ENCODE measurements around the gene PTPRR. TPM values are rescaled to one million over a fixed set of nuclear protein-coding genes. Genes with fewer than 3 reads are reported as not detected.

PTPRR gene
- total and polyA plus RNA-seq, 2 of the 13 experiments (the other 11 are each of a cell fraction or from before 2014, with no cell fraction given), result not detected

DNA sequence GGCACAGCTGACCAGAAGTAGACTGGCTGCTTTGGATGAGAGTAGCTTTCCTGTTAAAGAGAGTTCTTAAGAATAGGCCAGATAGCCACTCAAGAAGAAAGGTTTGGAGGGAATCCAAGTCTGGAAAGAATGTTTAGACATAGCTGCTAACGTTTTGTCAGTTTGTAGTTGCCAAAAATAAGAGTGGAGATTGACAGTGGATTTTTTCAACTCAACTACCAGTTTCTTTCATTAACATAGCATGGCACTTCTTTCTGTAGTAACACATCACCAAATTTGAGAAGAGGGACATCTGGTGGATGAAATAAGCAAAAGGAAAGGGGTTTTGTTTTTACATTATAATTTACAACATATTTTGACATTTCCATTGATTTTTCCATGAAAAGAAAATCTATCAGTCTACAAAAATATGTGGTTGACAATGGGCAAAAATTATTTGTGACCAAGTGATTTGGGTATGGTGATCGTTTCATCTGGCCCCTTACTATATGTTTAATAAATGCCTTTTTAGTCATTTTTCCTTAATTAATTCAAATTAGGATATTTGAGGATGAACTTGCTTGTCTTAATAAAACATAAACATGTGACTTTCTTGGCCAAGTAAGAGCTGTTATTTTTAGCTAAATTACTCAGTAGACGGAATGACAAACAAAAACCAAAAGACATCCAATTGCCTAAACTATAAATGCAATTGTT lies 71.1 kb downstream of the PTPRR start (continued):
- TF ChIP-seq ZNF136 (CRISPR knock-in tag; IDR thresholded peaks at IDR 0.05; ENCODE audit: low read depth) (no peak), GATA4 (IDR thresholded peaks at IDR 0.05; ENCODE audit: borderline replicate concordance, low read depth) (no peak), ZNF746 (CRISPR knock-in tag; IDR thresholded peaks at IDR 0.05) (no peak)
- TF ChIP-seq, protein P1, sequence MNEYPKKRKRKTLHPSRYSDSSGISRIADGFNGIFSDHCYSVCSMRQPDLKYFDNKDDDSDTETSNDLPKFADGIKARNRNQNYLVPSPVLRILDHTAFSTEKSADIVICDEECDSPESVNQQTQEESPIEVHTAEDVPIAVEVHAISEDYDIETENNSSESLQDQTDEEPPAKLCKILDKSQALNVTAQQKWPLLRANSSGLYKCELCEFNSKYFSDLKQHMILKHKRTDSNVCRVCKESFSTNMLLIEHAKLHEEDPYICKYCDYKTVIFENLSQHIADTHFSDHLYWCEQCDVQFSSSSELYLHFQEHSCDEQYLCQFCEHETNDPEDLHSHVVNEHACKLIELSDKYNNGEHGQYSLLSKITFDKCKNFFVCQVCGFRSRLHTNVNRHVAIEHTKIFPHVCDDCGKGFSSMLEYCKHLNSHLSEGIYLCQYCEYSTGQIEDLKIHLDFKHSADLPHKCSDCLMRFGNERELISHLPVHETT (CRISPR knock-in tag; conservative IDR thresholded peaks at IDR 0.05), result no peak
- TF ChIP-seq, protein P2, sequence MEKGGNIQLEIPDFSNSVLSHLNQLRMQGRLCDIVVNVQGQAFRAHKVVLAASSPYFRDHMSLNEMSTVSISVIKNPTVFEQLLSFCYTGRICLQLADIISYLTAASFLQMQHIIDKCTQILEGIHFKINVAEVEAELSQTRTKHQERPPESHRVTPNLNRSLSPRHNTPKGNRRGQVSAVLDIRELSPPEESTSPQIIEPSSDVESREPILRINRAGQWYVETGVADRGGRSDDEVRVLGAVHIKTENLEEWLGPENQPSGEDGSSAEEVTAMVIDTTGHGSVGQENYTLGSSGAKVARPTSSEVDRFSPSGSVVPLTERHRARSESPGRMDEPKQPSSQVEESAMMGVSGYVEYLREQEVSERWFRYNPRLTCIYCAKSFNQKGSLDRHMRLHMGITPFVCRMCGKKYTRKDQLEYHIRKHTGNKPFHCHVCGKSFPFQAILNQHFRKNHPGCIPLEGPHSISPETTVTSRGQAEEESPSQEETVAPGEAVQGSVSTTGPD (CRISPR knock-in tag; IDR thresholded peaks at IDR 0.05), result no peak
- TF ChIP-seq, protein P3, sequence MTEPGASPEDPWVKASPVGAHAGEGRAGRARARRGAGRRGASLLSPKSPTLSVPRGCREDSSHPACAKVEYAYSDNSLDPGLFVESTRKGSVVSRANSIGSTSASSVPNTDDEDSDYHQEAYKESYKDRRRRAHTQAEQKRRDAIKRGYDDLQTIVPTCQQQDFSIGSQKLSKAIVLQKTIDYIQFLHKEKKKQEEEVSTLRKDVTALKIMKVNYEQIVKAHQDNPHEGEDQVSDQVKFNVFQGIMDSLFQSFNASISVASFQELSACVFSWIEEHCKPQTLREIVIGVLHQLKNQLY (CRISPR knock-in tag; IDR thresholded peaks at IDR 0.05), result no peak

DNA sequence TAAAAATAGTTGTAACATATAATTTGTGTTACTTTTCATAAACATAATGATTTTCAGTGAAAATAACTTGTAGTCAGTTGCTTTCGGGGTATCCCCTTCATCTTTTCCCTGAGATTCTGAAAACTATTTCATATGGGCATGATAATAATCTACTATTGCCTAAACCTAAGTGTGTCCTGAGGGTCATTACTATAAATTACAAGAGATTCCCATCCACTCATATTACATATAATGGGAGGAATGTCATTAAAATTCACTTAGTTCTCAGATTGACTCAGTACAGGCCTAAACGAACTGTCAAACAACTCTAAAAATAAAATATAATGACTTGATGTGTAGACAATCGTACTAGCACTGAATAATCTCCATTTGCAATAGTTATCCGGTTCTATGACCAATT lies 72.7 kb downstream of the PTPRR start:
- no peaks in the 10 kb centered on the region for H3K36me3 ChIP-seq (replicated peaks in 1 of 2; ENCODE audit: control insufficient read depth in 1 of 2, insufficient read depth in 2 of 2, low read length in 2 of 2)
- H3K4me2 ChIP-seq (ENCODE audit: low read depth, low read length), result no peak overlapping the region
- in situ Hi-C loops (cut with HindIII; ENCODE audit: extremely low pct_ligation_motif_present, low pct_unique_long_range_greater_than_20kb) (loop anchor here (5.0 kb wide), 1 partner anchor 116 kb away; no protein-coding TSS in a partner anchor), intact Hi-C loops (cut with micrococcal nuclease; ENCODE audit: unreplicated experiment) (no loop called here)
- no peak overlapping the region for H3K9ac ChIP-seq (ENCODE audit: insufficient read depth, low read depth, low read length)
- DNase-seq (ENCODE audit: low spot score), result no peak
- no peaks in the 10 kb centered on the region for H3K9me3 ChIP-seq (ENCODE audit: low read length)
- ChIA-PET POLR2A (no interaction called here), CTCF (ENCODE audit: low intra/inter-chr PET ratio, low total read pairs) (no interaction called here)
- H3K4me3 ChIP-seq (replicated peaks in 1 of 3; ENCODE audit: insufficient read depth in 1 of 3, low read depth in 2 of 3, low read length in 3 of 3), result no peak overlapping the region
- no TSS peak for BruUV-seq (replicated peaks)
- H2AFZ ChIP-seq (ENCODE audit: low read length), result no peak overlapping the region
- H3K79me2 ChIP-seq (ENCODE audit: insufficient read depth, low read length), result no peaks in the 10 kb centered on the region
- no peak for ATAC-seq
- WGBS (ENCODE audit: low lambda C conversion rate), result 1% methylated on average over 4 of the region's 4 CpGs
- H3K4me1 ChIP-seq (ENCODE audit: insufficient read depth, low read length), result no peaks in the 10 kb centered on the region
- no peaks in the 10 kb centered on the region for H4K20me1 ChIP-seq (ENCODE audit: insufficient read depth, low read length)
- no peaks in the 10 kb centered on the region for H3K27me3 ChIP-seq (ENCODE audit: control insufficient read depth in 1 of 2, insufficient read depth in 2 of 2, low read length in 2 of 2)
- H3K27ac ChIP-seq (ENCODE audit: extremely low read length, insufficient read depth, low read length), result no peak overlapping the region
- no peak for FAIRE-seq
- TF ChIP-seq, protein P4, sequence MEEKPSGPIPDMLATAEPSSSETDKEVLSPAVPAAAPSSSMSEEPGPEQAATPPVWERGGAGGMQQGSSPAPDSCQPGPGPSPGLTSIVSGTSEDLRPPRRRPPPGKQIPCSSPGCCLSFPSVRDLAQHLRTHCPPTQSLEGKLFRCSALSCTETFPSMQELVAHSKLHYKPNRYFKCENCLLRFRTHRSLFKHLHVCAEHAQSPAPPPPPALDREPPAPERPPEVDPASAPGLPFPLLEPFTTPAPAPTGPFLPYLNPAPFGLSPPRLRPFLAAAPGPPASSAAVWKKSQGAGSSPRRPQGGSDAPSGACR (CRISPR knock-in tag; IDR thresholded peaks at IDR 0.05), result no peak
- TF ChIP-seq CENPT (CRISPR knock-in tag; IDR thresholded peaks at IDR 0.05; ENCODE audit: low read depth) (no peak), RCOR2 (CRISPR knock-in tag; IDR thresholded peaks at IDR 0.05) (no peak), ZSCAN25 (CRISPR knock-in tag; IDR thresholded peaks at IDR 0.05) (no peak), ZNF773 (CRISPR knock-in tag; IDR thresholded peaks at IDR 0.05; ENCODE audit: borderline replicate concordance) (no peak), PCBP2 (optimal IDR thresholded peaks at IDR 0.05; ENCODE audit: low read depth, low read length, poor library complexity, severe bottlenecking) (no peak), MTF1 (CRISPR knock-in tag; IDR thresholded peaks at IDR 0.05) (no peak), NR3C1 (CRISPR knock-in tag; IDR thresholded peaks at IDR 0.05) (no peak), ZC3H13 (CRISPR knock-in tag; IDR thresholded peaks at IDR 0.05) (no peak)
- TF ChIP-seq, protein P5, sequence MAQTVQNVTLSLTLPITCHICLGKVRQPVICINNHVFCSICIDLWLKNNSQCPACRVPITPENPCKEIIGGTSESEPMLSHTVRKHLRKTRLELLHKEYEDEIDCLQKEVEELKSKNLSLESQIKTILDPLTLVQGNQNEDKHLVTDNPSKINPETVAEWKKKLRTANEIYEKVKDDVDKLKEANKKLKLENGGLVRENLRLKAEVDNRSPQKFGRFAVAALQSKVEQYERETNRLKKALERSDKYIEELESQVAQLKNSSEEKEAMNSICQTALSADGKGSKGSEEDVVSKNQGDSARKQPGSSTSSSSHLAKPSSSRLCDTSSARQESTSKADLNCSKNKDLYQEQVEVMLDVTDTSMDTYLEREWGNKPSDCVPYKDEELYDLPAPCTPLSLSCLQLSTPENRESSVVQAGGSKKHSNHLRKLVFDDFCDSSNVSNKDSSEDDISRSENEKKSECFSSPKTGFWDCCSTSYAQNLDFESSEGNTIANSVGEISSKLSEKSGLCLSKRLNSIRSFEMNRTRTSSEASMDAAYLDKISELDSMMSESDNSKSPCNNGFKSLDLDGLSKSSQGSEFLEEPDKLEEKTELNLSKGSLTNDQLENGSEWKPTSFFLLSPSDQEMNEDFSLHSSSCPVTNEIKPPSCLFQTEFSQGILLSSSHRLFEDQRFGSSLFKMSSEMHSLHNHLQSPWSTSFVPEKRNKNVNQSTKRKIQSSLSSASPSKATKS (CRISPR knock-in tag; IDR thresholded peaks at IDR 0.05), result no peak
- TF ChIP-seq, protein P6, sequence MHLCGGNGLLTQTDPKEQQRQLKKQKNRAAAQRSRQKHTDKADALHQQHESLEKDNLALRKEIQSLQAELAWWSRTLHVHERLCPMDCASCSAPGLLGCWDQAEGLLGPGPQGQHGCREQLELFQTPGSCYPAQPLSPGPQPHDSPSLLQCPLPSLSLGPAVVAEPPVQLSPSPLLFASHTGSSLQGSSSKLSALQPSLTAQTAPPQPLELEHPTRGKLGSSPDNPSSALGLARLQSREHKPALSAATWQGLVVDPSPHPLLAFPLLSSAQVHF (CRISPR knock-in tag; IDR thresholded peaks at IDR 0.05), result no peak

All from HepG2 (cell line).